Cortex of kidney (tissue), 1 donor: ENCODE data around the gene PIP5K1B.

ENCODE experiments used
- DNase-seq: peaks from one replicate; lab custom pipeline; 2025; lab: John Stamatoyannopoulos, UW

Gene PIP5K1B

DNA sequence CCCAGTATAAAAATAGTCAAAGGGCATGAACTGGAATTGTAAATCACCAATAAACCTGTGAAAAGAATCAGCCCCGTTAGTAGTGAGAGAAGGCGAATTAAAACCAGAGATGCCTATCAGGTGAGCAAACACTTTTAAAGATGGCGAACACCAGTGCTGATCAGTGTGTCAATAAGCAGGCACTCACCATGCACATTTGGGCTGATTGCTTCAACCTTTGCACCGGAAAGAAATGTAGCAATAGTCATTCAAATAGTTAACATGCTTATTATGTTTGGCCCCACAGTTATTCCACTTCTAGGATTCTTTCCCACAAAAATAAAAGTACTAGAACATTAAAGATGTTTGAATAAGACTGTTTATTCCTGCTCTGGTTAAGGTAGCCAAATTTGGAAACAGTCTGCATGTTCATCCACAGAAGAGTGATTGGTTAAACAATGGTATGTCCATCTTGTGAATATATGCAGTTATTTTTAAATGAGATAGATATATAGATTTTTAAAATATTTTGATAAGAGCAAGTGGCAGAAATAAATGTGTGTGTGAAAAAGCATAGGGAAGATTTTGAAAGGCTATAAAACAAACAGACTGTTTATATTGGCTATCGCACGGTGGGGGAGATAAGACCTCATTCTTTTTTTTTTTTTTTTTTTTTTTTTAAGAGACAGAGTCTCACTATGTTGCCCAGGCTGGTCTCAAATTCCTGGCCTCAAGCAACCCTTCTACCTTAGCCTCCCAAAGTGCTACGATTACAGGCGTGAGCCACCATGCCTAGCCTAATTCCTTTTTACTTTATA is 112.2 kb downstream of the PIP5K1B start:
- no peak for DNase-seq

DNA sequence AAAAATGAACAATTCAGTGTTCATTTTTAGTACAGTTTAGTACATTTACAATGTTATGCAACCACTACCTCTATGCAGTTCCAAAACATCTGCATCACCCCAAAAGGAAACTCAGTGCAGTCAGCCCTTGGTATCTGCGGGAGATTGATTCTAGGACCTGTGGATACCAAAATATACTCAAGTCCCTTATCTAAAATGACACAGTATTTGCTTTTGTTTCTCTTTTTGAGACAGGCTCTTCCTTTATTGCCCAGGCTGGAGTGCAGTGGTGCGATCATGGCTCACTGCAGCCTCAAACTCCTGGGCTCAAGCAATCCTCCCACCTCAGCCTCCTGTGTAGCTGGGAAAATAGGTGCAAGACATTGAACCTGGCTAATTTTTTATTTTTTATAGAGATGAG is 114.0 kb downstream of the PIP5K1B start:
- no peak for DNase-seq

DNA sequence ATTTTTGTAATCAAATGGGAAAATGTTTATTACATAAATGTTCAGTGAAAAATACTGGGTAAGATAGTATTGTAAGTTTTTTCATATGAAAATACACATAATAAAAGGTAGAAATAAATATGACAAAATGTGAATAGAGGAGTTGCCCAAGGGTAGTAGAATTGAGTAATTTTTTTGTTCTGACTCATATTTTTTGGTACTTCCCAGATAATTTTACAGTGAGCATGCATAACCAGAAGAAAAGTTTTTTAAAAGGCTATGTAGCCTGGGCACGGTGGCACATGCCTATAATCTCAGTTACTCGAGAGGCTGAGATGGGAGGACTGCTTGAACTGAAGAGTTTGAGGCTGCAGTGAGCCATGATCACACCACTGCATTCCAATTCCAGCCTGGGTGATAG is 116.9 kb downstream of the PIP5K1B start:
- no peak for DNase-seq

DNA sequence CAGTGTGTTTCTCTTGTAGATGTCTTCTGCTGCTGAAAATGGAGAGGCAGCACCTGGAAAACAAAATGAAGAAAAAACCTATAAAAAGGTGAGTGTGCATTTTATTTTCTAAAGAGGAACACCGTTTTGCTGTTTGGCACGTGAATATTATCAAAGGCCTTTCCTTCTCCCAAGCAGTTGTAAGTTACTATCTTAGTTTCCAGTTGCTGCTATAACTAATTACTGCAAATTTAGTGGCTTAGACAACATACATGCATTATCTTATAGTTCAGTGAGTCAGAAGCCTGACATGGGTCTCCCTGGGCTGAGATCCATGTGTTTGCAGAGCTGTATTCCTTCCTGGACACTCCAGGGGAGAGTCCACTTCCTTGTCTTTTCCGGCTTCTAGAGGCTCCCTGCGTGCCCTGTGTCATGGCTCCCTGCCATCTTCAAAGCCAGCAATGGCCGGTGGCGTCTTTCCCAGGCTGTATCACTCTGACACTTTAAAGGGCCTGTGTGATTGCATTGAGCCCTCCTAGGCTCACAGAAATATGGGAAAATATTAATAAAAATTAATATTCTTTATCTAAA is 117.6 kb downstream of the PIP5K1B start:
- no peak for DNase-seq

DNA sequence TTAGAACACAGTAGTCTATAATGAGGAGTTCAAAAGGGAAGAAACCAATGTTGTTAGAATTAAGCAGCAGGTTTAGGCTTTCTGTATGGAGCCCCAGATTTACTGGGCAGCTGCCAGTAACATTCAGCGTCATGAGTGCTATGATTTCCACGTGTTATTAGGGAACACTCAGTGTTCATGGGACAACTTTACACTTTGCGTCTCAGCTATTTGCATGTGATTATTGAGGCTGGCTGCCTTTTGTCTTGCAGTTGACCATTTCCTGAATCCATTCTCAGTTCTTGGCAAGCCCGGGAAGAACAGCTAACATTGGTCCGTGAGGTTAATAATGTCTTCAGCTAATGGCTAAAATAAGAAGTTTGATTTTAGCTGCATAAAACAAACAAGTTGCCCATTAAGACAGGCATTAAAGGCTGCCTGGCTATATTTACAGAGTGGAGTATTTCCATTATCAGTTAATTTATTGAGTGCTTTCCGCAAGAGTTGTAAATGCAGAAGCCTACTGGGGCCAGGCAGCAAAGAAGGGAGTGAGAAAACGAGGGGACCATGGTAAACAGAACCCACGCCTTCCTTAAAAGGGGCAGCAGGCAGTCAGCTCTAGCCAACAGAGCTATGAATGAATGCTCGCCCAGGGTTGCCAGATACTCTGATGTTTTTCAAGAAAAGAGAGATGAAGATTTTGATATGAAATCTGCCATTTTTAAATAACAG is 120.9 kb downstream of the PIP5K1B start:
- DNase-seq: no peak

DNA sequence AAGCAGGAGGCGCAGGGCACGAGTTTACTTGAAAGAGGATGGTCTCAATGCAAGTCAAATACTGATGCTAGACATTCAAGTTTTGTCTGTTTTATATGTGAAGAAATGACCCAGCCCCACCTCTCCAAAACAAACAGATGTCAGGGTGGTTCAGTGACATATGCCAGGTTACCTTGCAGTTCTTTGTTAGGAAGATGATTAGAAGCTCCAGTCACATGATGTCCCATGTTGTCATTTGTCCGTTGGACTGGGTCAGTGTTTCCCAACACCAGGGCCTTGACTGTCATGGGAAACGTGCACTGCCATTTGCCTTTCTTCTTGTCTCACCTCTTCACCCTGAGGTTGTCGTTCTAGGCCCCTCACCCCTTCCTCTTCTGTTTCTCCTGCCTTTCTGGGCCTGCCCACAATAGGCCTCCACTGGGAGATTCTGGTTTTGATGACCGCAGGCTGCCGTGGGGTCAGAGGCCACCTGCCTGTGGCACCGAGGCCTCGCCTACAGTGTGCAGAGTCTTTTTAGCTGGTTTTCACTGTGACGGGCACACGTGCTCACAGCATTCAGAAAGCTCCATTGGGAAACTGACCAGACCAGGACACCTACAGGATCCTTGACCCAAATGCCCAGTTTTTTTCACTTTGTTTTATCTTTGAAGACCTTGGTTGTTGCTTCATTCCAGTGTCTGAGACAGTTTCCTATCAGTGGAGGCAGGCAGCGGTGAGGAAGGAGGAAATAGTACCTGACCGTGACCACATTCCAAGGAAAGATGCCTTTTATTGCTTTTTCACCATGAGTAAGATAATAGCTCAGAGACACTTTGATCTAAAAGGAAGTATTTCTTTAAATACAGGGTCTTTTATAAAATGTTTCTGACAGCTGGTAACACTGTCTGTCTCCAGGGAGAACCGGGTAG is 123.1 kb downstream of the PIP5K1B start:
- no peak for DNase-seq

DNA sequence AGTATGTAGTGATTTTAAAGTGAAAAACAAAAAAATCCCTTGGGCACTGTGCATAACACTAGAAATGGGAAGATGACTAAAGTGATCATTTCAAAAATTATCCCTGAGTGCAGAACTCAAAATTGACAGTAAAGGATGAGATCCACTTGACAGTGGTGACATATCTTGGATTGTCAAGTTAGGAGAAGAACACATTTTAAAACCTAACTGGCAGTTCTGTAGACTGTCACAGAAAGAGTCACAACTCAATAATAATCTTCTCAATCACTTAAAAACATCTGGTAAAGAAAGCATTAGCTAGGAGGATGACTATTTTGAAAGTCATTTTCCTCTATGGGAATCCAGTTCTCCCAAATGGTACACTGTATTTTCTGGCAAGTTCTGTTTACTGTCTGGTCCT is 127.1 kb downstream of the PIP5K1B start:
- DNase-seq: no peak

DNA sequence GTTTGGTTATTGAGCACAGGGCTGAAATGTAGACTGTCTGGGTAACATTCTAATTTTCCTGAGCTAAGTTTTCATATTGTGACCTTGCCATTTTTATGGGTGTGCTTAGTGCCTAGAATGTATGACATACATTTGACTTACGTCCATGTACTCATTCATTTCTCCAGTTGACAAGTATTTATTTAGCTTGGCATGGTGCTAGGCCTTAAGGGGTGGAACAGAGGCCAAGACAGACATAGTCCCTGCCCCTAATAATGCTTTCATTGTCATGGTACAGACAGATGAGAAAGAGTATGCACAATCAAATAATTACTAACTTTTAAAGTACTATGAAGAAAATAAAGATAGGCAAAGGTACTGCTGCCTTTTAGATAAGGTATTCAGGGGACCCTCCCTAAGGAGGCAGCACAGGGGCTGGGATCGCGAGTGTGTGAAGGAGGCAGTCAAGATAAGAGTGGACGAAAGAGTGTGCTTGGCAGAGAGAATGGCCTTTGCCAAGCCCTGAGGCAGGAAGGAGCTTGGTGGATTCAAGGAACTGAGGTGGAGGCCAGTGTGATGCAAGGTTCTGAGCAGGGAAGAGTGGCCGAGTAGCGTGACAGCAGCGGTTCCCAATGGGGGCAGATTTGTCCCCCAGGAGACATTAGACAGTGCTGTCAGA is 128.0 kb downstream of the PIP5K1B start:
- DNase-seq: no peak

DNA sequence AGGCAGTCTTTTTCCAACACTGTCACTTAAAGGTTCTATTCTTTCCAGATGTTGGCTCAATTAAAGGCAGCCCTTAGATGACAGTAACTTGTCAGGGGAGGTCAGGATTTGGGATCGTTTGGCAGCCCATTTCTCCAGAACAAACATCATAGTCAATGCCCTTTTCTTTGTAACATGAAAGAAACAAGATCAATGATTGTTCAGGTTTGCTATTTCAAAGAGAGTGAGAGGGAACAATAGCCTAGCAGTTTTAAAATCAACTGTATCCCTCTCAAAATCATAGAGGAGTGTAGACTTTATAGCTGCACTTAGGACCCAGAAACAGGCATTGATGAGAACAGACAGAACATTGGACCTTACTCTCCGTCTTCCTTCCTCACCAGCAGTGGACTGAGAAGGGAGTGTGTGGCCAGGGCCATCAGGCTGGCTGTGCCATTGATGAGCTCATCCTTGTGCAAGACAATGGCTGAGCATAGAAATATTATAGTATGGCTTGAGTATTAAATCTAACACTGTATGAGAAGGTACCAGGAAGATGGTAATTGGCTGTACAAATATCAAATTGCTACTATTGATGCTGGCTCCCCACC is 130.0 kb downstream of the PIP5K1B start:
- DNase-seq: no peak

DNA sequence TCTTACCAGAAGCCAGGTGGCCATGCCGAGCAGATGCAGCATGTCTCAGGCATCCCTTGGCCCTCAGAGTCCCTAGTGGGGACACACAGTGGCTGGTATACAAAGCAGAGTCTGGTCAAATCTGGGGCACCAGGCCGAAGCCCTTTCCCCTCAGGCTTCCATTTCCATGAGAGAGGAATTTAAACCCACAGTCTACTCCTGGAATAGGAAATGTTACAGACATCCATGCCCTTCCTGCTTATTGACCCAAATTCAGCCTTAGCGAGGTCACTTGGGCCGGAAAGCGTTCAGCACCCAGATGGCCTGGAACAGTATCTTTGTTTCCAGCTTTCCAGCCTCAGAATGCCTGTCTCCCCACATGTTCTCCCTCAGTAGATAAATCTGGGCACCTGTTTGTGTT is 131.7 kb downstream of the PIP5K1B start:
- no peak for DNase-seq

DNA sequence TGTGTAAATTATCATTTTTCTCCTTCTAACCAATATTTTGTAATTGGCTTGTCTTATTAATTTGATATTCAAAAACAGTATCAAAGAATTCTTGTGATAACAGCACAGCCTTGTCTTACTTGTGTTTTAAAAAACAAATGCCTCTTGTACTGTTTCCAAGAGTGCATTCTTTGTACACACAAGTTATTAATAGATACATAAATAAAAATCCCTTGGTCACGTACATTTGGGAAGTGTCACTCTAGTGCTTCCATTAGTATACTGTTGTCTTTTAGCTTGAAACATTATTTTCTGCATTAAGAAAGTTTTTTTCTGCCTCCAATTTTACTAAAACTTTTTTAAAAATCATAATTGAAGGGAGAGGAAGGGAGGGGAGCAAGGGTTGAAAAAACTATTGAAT is 133.2 kb downstream of the PIP5K1B start:
- DNase-seq: no peak

DNA sequence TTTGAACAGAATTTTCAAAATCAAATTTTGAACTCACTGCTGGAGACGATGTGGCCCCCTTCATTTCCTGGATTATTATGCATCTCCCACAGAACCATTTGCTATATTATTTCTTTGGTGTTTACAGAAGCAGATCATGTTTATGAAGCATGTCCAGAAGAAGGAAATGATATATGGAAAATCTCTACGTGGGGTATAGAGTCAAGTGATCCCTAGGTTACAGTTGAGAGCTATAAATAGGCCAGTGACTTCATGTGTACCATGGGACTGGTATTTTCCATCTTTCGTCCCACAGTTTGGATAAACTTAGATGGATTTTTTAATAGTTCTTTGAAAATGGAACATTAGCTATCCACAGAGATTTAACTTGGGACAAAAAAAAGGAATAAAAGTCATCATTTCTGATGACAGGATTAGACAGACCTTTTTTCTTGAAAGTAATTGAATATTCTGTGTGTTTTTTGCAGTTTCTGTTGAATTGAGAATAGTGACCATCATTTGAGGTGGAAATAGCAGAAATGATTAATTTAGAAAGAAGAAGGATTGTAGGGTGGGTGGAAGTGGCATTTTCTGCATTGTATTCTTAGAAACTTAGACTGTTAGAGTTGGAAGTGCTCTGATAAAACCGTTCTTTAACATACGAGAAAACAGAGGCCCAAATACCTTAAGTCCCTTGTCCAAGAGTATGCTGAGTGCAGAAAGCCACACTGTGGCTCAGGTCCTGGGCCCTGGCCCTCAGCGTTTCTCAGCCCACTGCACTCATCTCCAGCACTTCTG is 136.4 kb downstream of the PIP5K1B start:
- no peak for DNase-seq

DNA sequence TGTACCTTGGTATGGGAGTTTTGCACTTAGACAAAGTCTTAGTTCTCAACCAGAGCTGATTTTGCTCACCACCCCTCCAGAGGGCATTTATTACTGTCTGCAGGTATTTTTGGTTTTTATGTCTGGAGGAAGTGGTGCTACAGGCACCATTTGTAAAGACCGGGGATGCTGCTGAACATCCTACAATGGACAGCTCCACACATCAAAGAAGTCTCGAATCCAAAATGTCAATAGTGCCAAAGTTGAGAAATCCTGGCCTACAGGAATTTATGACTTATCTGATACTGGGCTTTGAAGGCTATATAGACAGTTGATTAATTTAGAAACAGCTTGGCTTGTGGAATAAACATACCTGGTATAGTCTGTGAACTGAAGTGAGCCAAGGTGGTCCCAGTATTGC is 137.5 kb downstream of the PIP5K1B start:
- DNase-seq: no peak

DNA sequence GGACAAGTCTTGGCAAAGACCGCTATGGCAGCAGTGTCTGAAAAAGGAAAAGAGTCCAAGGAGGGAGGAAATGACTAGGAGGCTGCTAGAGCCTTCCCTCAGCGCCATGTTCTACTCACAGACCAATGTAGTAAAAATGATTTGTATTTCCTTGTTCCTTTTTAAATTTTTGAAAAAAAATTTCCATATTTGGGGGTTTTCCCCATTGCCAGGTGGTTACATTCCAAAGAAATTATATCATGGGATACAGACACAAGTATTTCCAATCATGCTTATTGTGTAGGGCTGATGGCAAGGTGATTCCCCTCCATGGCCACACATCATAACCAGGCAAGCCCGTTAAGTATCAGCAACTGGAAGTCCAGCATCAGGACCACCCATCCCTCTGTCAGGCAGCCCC is 138.2 kb downstream of the PIP5K1B start:
- DNase-seq: no peak

DNA sequence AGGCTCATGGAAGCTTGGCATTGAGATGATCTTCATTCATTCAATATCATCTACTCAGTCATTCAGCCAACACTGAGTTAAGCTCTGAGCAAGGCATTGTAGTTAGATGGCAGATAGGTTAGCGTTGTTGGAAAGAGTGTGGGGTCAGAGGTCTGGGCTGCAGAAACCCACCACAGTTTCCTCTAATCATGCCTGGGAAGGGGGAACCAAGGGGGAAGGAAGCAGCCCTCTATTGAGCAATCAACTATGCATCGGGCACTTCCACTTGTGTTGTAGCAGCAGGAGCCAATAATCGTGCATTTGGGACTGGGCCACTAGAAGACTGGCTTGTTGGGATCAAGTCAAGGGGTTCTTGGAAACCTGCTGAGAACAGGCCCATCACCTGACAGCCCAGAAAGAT is 139.1 kb downstream of the PIP5K1B start:
- DNase-seq: no peak

DNA sequence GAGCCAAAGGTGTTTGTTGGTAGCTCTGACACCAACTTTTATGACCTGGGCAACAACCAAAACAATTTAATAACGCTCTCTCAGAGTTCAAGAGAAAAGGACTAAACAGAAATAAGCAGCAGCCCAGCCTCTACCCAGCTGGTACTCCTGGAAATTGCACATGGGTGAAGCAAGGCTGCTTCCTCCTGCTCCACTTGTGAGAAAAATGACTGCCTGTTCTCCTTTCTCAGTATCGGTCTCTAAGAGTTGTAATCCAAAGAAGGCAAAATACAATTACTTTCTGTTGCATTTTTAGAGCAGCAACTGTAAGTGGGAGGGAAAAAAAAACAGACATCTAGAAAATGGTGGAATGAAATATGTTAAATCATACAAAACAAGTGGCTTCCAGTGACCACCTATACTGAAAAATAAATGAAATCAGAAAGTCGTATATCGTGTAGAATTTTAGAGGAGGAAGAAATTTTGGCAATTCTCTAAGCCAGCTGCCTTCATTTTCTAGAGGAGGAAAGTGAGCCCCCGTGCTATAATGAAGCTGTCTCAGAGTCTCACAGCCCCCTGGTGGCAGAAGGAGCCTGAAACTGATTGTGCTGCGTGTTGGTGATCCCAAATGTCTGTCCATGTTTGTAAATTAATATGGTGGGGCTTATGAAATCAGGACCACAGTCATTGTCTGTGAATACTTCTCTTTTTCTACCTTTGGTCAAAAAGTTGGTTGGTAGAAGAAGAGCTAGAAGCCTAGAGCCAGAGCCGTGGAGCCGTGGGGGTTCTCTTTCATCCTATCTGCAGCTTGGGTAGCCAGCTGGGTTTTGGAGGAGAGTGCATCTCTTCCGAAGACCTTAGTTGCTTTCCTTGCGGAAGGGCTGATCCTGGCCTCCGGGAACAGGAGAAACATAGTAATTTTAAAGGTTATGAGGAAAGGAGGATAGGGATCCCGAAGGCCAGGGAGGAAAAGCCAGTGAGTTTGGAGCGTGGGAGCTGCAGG is 139.9 kb downstream of the PIP5K1B start:
- no peak for DNase-seq

DNA sequence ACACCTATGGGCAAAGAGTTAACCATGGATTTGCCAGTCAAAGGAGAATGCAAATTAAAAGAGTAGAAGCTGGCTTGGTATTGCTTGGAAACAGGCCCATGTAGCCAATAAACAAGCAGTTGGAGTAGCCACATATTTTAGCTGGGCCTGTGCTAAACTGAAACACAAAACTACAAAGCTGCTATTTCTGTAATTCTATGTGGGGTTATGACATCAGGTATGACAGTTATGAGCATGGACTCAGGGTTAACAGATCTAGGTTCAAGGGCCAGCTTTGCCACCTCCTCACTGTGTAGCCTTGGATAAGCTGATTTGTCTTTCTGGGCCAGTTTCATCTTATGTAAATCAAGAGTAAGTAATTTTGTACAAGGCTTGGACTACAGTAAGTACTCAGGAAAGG is 142.7 kb downstream of the PIP5K1B start:
- DNase-seq: no peak

DNA sequence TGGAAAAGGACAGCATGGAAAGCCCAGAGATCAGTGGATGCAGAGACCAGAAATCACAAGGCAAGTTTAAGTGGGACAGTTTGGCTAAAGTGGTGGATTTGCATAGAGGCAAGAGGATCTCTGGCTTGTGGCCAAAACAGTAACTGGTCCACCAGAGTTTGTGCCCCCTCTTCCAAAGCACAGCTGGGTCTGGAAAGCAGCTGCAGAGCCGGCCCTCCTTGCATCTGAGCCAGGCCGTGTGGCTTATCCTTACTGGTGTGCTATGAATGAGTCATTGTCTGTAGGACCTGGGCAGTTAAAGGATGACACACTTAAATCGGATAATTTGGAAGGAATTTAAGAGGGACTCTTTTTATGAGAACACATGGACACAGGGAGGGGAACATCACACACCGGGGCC is 146.6 kb downstream of the PIP5K1B start:
- DNase-seq: no peak

DNA sequence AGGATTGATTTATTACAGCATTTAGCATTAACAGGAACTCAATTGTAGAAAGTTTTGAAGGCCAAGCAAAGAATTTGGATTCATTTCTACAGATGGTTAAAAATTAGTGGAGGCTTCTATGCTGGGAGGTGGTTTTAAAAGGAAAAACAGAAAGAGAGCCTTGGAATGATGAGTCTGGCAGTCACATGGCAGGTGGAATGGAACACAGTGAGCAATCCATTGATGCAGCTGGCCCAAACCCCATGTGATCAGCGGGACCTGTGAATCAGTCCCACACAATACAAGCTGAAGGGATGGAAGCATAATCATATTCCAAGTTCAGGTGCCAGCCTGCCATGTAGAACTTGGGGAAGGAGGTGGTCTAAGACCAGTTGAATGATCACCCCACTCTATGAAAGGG is 147.9 kb downstream of the PIP5K1B start:
- no peak for DNase-seq
